Measurements from ENCODE around the gene LINC01488.

The LINC01488 gene

DNA sequence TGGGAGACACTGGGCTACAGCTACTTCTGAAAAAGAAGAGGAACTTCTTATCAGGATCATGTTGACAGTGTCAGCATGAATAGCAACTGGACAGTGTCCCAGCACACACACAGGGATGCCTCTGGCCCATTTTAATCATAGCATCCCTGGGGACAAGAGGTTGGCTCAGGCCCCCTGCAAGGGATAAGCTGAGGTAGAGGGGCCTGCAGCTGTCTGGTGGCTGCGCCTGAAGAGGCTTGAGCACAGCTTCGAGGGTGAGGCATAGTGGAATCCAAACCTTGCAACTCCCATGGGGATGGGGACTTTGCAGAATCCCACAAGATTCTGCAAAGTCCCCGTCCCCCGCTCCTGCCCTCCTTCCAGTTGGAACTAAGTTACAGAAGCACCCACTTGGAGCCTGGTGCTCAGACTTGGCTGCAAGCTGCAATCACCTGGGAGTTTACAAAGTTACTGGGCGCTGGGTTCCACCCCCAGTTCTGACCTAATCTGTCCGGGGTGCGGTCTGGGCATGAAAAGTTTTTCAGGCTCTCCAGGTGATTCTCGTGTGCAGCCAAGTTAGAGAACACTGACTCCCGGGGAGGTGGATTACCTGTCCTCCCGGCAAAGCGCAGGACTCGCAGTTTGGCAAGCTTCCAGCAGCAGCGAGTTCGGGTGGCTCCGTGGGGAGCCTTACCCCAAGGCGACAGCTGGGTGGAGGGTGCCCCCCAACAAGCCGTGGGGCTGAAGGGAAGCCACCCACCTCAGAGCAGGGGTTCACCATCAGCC is 16.0 kb upstream of the LINC01488 start:
- no peak for DNase-seq

DNA sequence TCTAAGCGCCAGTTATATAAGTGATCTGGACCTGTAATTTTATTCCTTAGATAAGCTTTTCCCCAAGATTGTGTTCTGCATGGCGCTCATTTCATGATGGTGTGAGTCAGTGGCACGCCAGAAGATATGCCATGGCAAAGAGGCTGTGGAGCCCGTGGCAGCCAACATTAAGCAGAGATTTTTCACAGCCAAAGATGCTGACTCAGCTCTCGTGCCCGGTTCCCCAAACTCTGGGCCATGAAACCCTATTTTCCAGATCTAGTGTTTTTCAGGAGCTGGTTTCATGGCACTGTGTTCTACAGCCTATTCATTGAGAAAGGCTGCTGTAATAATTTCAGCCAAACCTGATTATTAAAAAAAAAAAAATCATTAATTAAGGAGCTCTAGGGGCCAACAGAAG is 15.4 kb upstream of the LINC01488 start:
- no peak for DNase-seq

DNA sequence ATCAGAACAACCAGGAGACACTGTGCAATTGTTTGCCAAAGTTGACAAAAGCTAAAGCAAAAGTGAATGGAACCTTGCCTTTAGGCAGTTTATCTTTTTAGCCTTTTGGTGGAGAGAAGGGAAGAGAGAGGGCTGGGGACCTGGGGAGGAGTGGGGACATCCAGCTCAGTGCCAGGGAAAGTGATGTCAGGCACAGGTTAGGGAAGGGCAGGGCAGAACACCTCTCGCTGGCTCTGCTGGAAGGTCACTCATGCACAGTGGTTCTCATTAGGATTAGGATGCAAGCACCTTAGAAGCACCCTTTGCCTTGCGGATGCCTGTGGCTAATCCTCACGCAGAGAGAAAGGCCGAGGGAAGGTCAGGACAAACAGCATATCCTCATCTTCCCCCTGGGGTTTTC is 14.3 kb upstream of the LINC01488 start:
- DNase-seq, result no peak

DNA sequence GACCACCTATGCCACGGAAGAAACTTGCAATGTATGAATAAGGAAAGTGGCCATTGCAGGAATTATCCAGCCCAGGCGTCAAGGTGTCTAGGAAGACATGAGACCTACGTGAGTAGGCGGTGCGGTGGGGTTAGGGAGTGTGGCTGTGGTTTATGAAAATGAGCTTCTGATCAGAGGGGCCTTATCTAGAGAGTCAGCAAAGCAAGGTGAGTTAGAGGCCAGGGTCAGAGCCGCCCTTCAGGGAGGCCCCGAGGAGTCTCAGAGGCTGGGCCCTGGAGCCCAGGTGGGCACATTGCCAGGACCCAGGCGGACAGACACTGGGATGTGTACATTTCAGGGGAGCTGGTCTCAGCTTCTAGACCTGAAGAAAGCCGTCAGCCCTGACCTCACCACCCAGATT is 13.8 kb upstream of the LINC01488 start:
- DNase-seq, result no peak

- DNase-seq, result no peak
Observed at GRCh38 chr11:69468221-69468620, 13.2 kb upstream of the LINC01488 start.

DNA sequence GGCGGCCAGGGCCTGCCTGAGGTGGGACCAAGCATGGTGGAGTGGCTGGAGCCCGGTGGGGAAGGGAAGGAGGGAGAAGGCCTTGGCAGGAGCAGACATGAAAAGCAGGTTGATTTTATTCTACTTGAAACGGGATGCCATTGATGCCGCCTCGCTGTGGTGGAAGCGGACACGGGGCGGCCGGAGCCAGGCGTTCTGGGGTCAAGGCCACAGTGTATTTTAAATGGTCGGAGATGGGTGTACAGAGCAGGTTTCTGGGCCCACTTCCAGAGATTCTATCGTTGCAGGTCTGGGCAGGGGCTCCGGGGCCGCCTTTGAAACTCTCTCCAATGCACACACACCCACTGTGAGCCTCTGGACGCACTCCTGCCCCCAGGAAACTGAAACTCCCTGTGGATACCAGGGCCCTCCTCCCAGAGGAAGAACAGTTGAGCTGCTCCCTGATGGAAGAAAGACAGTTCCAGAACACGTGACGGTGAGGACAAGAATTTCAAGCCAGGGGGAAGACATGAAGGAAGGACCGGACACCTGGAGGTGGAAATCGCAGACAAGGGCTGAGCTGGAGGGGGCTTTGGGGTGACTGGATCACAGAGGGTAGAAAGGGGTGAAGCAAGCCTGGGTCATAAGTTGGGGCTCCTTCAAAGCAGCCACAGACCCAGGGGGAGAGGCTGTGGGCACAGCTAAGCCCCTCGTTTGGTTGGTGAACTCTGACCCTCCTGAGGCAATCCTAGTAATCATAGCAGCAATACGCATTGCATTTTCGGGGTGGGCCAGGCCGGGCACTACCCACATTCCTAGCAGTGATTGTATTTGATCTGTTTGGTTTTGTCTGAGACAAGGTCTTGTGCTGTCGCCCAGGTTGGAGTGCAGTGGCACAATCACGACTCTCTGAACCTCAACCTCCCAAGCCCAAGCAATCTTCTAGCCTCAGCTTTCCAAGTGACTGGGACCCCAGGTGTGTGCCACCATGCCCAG is 12.3 kb upstream of the LINC01488 start:
- DNase-seq, result no peak

- no peak for DNase-seq
Observed at GRCh38 chr11:69470301-69470700, 11.2 kb upstream of the LINC01488 start.

- DNase-seq, result no peak
Observed at GRCh38 chr11:69470793-69471728, 10.4 kb upstream of the LINC01488 start.

DNA sequence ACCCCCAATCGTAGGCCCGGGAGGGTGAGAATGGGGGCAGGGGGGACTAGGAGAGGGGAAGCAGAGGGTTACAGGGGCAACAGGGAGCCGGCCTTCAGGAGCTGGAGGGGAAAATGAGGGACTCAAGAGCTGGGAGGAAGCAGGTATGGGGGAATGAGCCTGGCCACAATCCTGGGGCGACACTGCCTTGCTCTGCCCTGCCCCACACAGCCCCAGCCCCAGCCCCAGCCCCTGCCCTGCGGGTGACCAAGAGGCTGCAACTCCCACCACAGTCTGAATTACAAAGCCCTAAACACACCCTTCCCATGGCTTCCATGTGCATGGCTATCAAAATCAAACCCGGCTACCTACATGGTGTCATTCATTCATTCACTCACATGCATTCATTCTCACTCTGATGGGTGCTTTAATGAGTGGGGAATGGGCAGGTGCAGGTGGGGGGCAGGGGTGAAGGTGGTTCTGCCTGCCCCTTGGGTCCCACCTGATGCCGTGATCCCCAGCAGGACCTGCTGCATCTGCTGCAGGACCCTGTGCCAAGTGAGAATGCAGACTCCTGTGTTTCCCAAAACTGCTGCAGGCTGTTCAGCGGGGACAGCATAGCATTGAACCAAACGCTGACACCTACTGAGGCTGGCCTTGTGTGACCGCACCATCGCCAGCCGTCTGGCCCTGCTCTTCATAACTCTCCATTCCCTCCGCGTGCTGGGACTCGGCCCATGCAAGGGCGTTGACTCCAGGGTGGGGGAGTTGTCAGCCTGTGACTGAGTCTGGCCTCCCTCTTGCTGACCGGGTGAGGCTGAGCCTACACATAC is 9.5 kb upstream of the LINC01488 start:
- DNase-seq, result no peak

GRCh38 chr11:69472541-69473275 is 8.8 kb upstream of the LINC01488 start:
- DNase-seq, result no peak

DNA sequence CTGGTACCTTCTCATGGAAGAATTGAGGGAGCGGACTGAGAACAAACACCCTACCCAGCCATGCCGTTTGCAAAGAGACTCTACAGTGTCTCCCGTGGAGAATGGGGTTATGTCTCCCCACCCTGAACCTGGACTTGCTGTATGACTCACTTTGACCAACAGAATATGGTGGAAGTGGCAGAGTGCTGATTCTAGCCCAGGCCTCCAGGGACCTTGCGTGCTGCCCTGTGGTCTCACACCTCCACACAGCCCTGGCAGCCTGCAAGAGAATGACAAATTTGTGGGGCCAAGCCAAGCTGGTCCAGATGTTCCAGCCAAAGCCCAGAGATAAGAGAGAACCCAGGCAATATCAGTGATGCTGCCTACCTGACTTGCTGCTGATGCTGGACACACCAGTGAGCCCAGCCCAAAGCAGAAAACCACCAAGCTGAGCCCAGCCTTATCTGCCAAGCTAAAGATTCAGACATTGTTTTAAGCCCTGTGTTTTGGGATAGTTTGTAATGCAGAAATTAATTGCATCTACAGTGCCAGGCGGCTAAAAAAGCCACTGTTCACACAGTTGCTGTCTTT is 8.1 kb upstream of the LINC01488 start:
- DNase-seq, result no peak

- no peak for DNase-seq
Observed at GRCh38 chr11:69474736-69475135, 6.7 kb upstream of the LINC01488 start.

DNA sequence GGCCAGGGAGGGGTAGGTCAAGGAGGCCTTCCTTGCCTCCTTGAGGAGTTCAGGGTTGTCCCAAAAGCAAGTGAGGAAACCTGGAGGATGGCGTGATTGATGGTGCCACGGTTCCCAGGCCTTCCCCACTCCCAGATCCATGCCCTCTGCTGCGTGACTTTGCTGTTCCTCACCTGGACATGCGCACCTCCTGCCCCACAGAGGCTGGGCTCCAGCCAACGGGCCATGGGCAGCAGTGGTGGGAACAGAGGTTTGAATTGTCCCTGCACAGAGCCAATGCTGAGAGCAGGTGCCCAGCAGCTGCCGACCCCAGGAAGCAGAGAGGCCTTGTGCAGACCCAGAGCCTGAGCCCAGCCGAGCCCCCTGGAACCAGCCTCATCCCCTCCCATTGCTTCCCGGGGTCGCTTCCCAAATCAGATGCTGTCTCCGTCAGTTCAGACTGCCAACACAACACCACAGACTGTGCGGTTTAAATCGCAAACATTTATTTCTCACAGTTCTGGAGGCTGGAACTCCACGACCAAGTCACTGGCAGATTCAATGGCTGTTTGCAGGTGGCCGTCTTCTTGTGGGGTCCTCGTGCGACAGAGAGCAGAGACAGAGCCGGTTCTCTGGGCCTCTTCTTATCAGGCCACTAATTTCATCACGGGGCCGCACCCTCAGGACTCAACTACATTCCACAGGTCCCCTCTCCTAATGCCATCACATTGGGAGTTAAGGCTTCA is 6.2 kb upstream of the LINC01488 start:
- no peak for DNase-seq

GRCh38 chr11:69475866-69476471 is 5.5 kb upstream of the LINC01488 start:
- no peak for DNase-seq

- no peak for DNase-seq
Observed at GRCh38 chr11:69476509-69476961, 4.9 kb upstream of the LINC01488 start.

- DNase-seq, result no peak
Observed at GRCh38 chr11:69477086-69477485, 4.4 kb upstream of the LINC01488 start.

- no peak for DNase-seq
Observed at GRCh38 chr11:69479591-69480271, 1.7 kb upstream of the LINC01488 start.

DNA sequence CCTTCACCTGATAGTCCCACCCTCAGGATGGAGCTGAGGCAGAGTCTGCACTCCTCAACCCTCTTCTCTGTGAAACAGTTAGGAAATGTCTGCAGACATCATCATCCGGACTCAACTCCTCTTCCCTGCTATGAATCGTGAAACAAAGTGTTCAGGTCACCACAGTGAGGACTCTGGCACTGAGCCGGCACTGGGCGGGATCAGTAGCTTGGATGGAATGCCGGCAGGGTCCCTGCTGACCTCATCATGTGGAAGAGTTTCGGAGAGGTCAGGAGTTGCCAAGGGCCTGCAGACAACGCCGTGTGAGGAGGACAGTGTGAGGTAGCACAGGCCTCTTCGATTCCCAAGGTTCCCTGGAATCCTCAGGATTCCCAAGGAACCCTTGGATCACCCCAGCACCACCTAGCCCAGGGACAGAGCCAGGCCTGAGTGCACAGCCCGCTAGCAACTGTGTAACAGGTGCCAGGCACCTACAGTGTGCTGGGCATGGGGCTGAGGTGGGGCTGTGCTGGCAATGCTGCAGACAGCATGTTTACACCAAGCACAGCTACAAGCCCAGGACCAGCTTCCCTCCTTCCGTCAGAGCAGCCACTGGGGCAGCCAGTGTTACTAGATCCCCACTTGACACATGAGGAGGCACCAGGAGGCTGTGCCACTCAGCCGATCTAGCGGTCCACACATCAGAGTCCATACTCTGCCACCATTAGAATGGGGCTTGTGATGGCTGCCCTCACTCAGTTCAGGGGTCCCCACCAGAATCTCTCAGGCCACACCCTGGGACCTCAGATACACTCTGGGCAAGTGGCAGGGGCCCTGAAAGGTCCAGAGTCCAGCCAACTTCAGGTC is 693 bp upstream of the LINC01488 start:
- DNase-seq, result no peak

All from activated CD8-positive, alpha-beta memory T cell treated with anti-CD3 and anti-CD28 coated beads, Interleukin-2, amount 50 U/mL, for 48 hours (primary cell).